ENCODE data around the gene GALNT10. TPM values are rescaled to one million over a fixed set of nuclear protein-coding genes. Genes with fewer than 3 reads are reported as not detected.

The GALNT10 gene
- total and polyA plus RNA-seq, 2 experiments from 2014 or later, result 3.2 to 12.9 TPM

DNA sequence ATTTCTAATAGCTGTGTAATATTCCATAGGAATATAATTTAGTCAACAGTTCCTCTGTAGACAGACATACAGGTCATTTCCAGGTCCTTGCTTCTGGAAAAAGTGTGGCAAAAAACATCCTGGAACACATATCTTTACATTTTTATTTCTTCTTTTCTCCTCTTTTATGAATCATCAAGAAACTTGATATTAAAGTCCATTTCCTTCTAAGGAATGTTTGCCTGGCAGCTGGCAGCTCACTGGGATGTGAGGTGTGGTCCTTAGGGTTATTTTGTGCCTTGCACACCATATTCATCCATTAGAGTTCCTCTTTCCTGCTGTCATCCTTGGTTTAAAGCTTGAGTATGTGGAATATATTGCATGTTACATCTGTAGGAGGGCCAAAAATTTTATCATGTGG lies 122.0 kb downstream of the GALNT10 start:
- Histone ChIP-seq H3K4me2 (no peak overlapping the region), H3K79me2 (replicated peaks; ENCODE audit: insufficient read depth) (no peaks in the 10 kb centered on the region), H3K4me1 (ENCODE audit: insufficient read depth) (no peaks in the 10 kb centered on the region), H3K9me2 (ENCODE audit: insufficient read depth) (0 out of 2 replicates have a peak, but pooled peaks cover 4% of the 10 kb centered on the region), H2AFZ (no peak overlapping the region), H3K27me3 (ENCODE audit: insufficient read depth) (no peaks in the 10 kb centered on the region), H4K20me1 (replicated peaks; ENCODE audit: insufficient read depth) (no peaks in the 10 kb centered on the region), H3K36me3 (ENCODE audit: insufficient read depth) (no peaks in the 10 kb centered on the region), H3K4me3 (no peak overlapping the region), H3K27ac (ENCODE audit: low read depth) (no peak overlapping the region), H3F3A (replicated peaks; ENCODE audit: low read depth) (no peaks in the 10 kb centered on the region)
- no peak for ATAC-seq
- no peak for DNase-seq (ENCODE audit: low spot score)
- Mint-ChIP-seq H3K27ac (no peak overlapping the region), H3K4me3 (no peak overlapping the region), H3K36me3 (ENCODE audit: low read depth) (no peaks in the 10 kb centered on the region), H3K27me3 (ENCODE audit: insufficient read depth, low read depth, poor library complexity) (peaks cover 2% of the 10 kb centered on the region), H3K4me1 (peaks cover 2% of the 10 kb centered on the region; the same call in 1 of the 3 replicates), H3K9me3 (no peaks in the 10 kb centered on the region)
- TF ChIP-seq JUNB (IDR thresholded peaks at IDR 0.05; ENCODE audit: unreplicated experiment) (no peak), NANOG (IDR thresholded peaks at IDR 0.05; ENCODE audit: borderline replicate concordance) (no peak), POLR2AphosphoS5 (IDR thresholded peaks at IDR 0.05; ENCODE audit: low read depth) (no peak), REST (IDR thresholded peaks at IDR 0.05; ENCODE audit: unreplicated experiment) (no peak), STAT1 (IDR thresholded peaks at IDR 0.05; ENCODE audit: unreplicated experiment) (no peak), CREB1 (CRISPR knock-in tag; IDR thresholded peaks at IDR 0.05; ENCODE audit: low read depth) (no peak)

GRCh38 chr5:154313360-154314017 lies 123.0 kb downstream of the GALNT10 start:
- no peaks in the 10 kb centered on the region for H3K36me3 ChIP-seq (ENCODE audit: insufficient read depth)
- no peaks in the 10 kb centered on the region for H3K9me3 Mint-ChIP-seq
- no peak for TF ChIP-seq JUNB (IDR thresholded peaks at IDR 0.05; ENCODE audit: unreplicated experiment)
- TF ChIP-seq POLR2AphosphoS5 (IDR thresholded peaks at IDR 0.05; ENCODE audit: low read depth), result no peak
- H3K9me2 ChIP-seq (ENCODE audit: insufficient read depth), result 0 out of 2 replicates have a peak, but pooled peaks cover 4% of the 10 kb centered on the region
- H3K4me1 Mint-ChIP-seq, result peaks cover 2% of the 10 kb centered on the region; the same call in 1 of the 3 replicates
- H3K4me2 ChIP-seq, result no peak overlapping the region
- no peak overlapping the region for H3K27ac Mint-ChIP-seq
- H3K36me3 Mint-ChIP-seq (ENCODE audit: low read depth), result no peaks in the 10 kb centered on the region
- H3K4me3 ChIP-seq, result no peak overlapping the region
- H3K27me3 ChIP-seq (ENCODE audit: insufficient read depth), result no peaks in the 10 kb centered on the region
- no peak for DNase-seq (ENCODE audit: low spot score)
- no peak for ATAC-seq
- H3F3A ChIP-seq (replicated peaks; ENCODE audit: low read depth), result no peaks in the 10 kb centered on the region
- no peaks in the 10 kb centered on the region for H3K4me1 ChIP-seq (ENCODE audit: insufficient read depth)
- peaks cover 2% of the 10 kb centered on the region for H3K27me3 Mint-ChIP-seq (ENCODE audit: insufficient read depth, low read depth, poor library complexity)
- H3K4me3 Mint-ChIP-seq, result no peak overlapping the region
- H3K79me2 ChIP-seq (replicated peaks; ENCODE audit: insufficient read depth), result no peaks in the 10 kb centered on the region
- no peak overlapping the region for H2AFZ ChIP-seq
- no peak overlapping the region for H3K27ac ChIP-seq (ENCODE audit: low read depth)
- H4K20me1 ChIP-seq (replicated peaks; ENCODE audit: insufficient read depth), result no peaks in the 10 kb centered on the region

GRCh38 chr5:154315196-154315595 lies 124.7 kb downstream of the GALNT10 start:
- DNase-seq (ENCODE audit: low spot score), result no peak

More at GRCh38 chr5:154315196-154315595, 124.7 kb downstream of the GALNT10 start:
- H3K9me3 Mint-ChIP-seq, result no peaks in the 10 kb centered on the region
- H3K27ac ChIP-seq (ENCODE audit: low read depth), result no peak overlapping the region
- no peaks in the 10 kb centered on the region for H3K79me2 ChIP-seq (replicated peaks; ENCODE audit: insufficient read depth)
- no peaks in the 10 kb centered on the region for H4K20me1 ChIP-seq (replicated peaks; ENCODE audit: insufficient read depth)
- peaks cover 2% of the 10 kb centered on the region; the same call in 1 of the 3 replicates for H3K4me1 Mint-ChIP-seq
- no peak overlapping the region for H3K27ac Mint-ChIP-seq
- no peak overlapping the region for H3K4me2 ChIP-seq
- H2AFZ ChIP-seq, result no peak overlapping the region
- H3F3A ChIP-seq (replicated peaks; ENCODE audit: low read depth), result no peaks in the 10 kb centered on the region
- no peaks in the 10 kb centered on the region for H3K4me1 ChIP-seq (ENCODE audit: insufficient read depth)
- no peak for ATAC-seq
- H3K36me3 ChIP-seq (ENCODE audit: insufficient read depth), result no peaks in the 10 kb centered on the region
- H3K9me2 ChIP-seq (ENCODE audit: insufficient read depth), result 0 out of 2 replicates have a peak, but pooled peaks cover 4% of the 10 kb centered on the region
- no peaks in the 10 kb centered on the region for H3K27me3 ChIP-seq (ENCODE audit: insufficient read depth)
- TF ChIP-seq STAT1 (IDR thresholded peaks at IDR 0.05; ENCODE audit: unreplicated experiment) (no peak), CREB1 (CRISPR knock-in tag; IDR thresholded peaks at IDR 0.05; ENCODE audit: low read depth) (no peak), POLR2AphosphoS5 (IDR thresholded peaks at IDR 0.05; ENCODE audit: low read depth) (no peak)
- no peaks in the 10 kb centered on the region for H3K36me3 Mint-ChIP-seq (ENCODE audit: low read depth)
- no peak overlapping the region for H3K4me3 ChIP-seq
- H3K27me3 Mint-ChIP-seq (ENCODE audit: insufficient read depth, low read depth, poor library complexity), result no peaks in the 10 kb centered on the region
- H3K4me3 Mint-ChIP-seq, result no peak overlapping the region

Measured in GM23338 (cell line).